H9 (cell line): Measurements from ENCODE around the gene BACH2. TPM values are rescaled to one million over a fixed set of nuclear protein-coding genes. Genes with fewer than 3 reads are reported as not detected.

Source experiments
- DNase-seq: peaks from one replicate; pipeline ENCODE4 v3.0.0-alpha.2; 2017
- H2AFZ ChIP-seq: one replicate; pipeline ENCODE4 v1.6.1; 2013; ENCODE audit warnings: mild to moderate bottlenecking, low read length, control low read depth, moderate library complexity
- H2AK5ac ChIP-seq: 2 replicates; pipeline ENCODE4 v1.6.1; 2013; ENCODE audit warnings: low read length, control low read depth, mixed read lengths; ENCODE audit not compliant: insufficient read length
- H2BK120ac ChIP-seq: one replicate; pipeline ENCODE4 v1.6.1; 2013; ENCODE audit warnings: low read depth, mild to moderate bottlenecking, low read length, control low read depth, inconsistent platforms; ENCODE audit not compliant: poor library complexity, severe bottlenecking
- H2BK12ac ChIP-seq: 2 replicates; pipeline ENCODE4 v1.6.1; 2013; ENCODE audit warnings: low read length, control low read depth, mixed read lengths, low read depth; ENCODE audit not compliant: insufficient read length
- H2BK15ac ChIP-seq: 2 replicates; pipeline ENCODE4 v1.6.1; 2013; ENCODE audit warnings: low read depth, low read length, control low read depth
- H2BK20ac ChIP-seq: one replicate; pipeline ENCODE4 v1.6.1; 2013; ENCODE audit warnings: low read depth, mild to moderate bottlenecking, low read length, control low read depth, inconsistent platforms; ENCODE audit not compliant: poor library complexity, severe bottlenecking
- H2BK5ac ChIP-seq: 2 replicates; pipeline ENCODE4 v1.6.1; 2013; ENCODE audit warnings: low read length, control low read depth, mixed read lengths; ENCODE audit not compliant: insufficient read length
- H3K14ac ChIP-seq: 2 replicates; pipeline ENCODE4 v1.6.1; 2013; ENCODE audit warnings: low read length, control low read depth; ENCODE audit not compliant: insufficient read depth
- H3K18ac ChIP-seq: 2 replicates; pipeline ENCODE4 v1.6.1; 2013; ENCODE audit warnings: low read depth, mild to moderate bottlenecking, mixed read lengths, low read length, control low read depth; ENCODE audit not compliant: insufficient read length
- H3K23ac ChIP-seq: 2 replicates; pipeline ENCODE4 v1.6.1; 2013; ENCODE audit warnings: low read length, control low read depth, mixed read lengths, low read depth; ENCODE audit not compliant: insufficient read length
- H3K23me2 ChIP-seq: 2 replicates; pipeline ENCODE4 v1.6.1; 2013; ENCODE audit warnings: low read depth, mild to moderate bottlenecking, mixed read lengths, low read length, control low read depth; ENCODE audit not compliant: insufficient read length, poor library complexity, severe bottlenecking
- H3K27ac ChIP-seq: 2 replicates; pipeline ENCODE4 v1.5.1; 2013; ENCODE audit warnings: low read length, control low read depth, mixed read lengths, low read depth; ENCODE audit not compliant: insufficient read length
- H3K27me3 ChIP-seq: 2 replicates; pipeline ENCODE4 v1.6.1; 2013; ENCODE audit warnings: low read length, control low read depth, inconsistent platforms; ENCODE audit not compliant: insufficient read depth
- H3K4ac ChIP-seq: 2 replicates; pipeline ENCODE4 v1.6.1; 2013; ENCODE audit warnings: low read depth, mild to moderate bottlenecking, control low read depth, inconsistent platforms, low read length, moderate library complexity
- H3K4me1 ChIP-seq: 2 replicates; pipeline ENCODE4 v1.6.1; 2013; ENCODE audit warnings: low read length, control low read depth, inconsistent platforms; ENCODE audit not compliant: insufficient read depth
- H3K4me2 ChIP-seq: 2 replicates; pipeline ENCODE4 v1.6.1; 2013; ENCODE audit warnings: low read length, control low read depth, mixed read lengths; ENCODE audit not compliant: insufficient read length, insufficient read depth
- H3K56ac ChIP-seq: 2 replicates; pipeline ENCODE4 v1.6.1; 2013; ENCODE audit warnings: low read depth, mild to moderate bottlenecking, mixed read lengths, low read length, control low read depth; ENCODE audit not compliant: insufficient read length
- H3K79me1 ChIP-seq: 2 replicates; pipeline ENCODE4 v1.6.1; 2013; ENCODE audit warnings: low read depth, mild to moderate bottlenecking, moderate library complexity, low read length, control low read depth, inconsistent platforms; ENCODE audit not compliant: insufficient read depth, poor library complexity, severe bottlenecking
- H3K79me2 ChIP-seq: 2 replicates; pipeline ENCODE4 v1.6.1; 2013; ENCODE audit warnings: low read length, control low read depth, inconsistent platforms; ENCODE audit not compliant: insufficient read depth
- H3K9ac ChIP-seq: 2 replicates; pipeline ENCODE4 v1.6.1; 2013; ENCODE audit warnings: low read length, control low read depth, mixed read lengths; ENCODE audit not compliant: insufficient read length; ENCODE audit errors: extremely low read depth
- H3K9me3 ChIP-seq: one replicate; pipeline ENCODE4 v1.6.1; 2013; ENCODE audit warnings: low read depth, low read length, inconsistent platforms; ENCODE audit not compliant: control insufficient read depth
- H3T11ph ChIP-seq: one replicate; pipeline ENCODE4 v1.6.1; 2013; ENCODE audit warnings: mild to moderate bottlenecking, low read length, control low read depth, inconsistent platforms
- H4K20me1 ChIP-seq: one replicate; pipeline ENCODE4 v1.6.1; 2013; ENCODE audit not compliant: control insufficient read depth, insufficient read length, insufficient read depth
- H4K5ac ChIP-seq: 2 replicates; pipeline ENCODE4 v1.6.1; 2013; ENCODE audit warnings: low read depth, mild to moderate bottlenecking, mixed read lengths, low read length, control low read depth; ENCODE audit not compliant: insufficient read length
- H4K8ac ChIP-seq: replicated peaks from 2 replicates; pipeline ENCODE4 v1.6.1; 2013; ENCODE audit warnings: low read length, control low read depth, mixed read lengths, low read depth; ENCODE audit not compliant: insufficient read length
- H4K91ac ChIP-seq: 2 replicates; pipeline ENCODE4 v1.6.1; 2013; ENCODE audit warnings: low read depth, mild to moderate bottlenecking, moderate library complexity, mixed read lengths, low read length, control low read depth; ENCODE audit not compliant: insufficient read length
- H3K27ac Mint-ChIP-seq, 3 experiments: 2 replicates in 2 of 3; 3 replicates in 1 of 3; pipeline ENCODE4 v1.8.0; 2020 to 2021; ENCODE audit warnings: mixed read lengths in 3 of 3, mild to moderate bottlenecking in 1 of 3, moderate library complexity in 1 of 3
- H3K27me3 Mint-ChIP-seq: 2 replicates; pipeline ENCODE4 v1.8.0; 2021; ENCODE audit warnings: low read depth, mild to moderate bottlenecking, moderate library complexity, mixed read lengths
- H3K36me3 Mint-ChIP-seq, 3 experiments: 2 replicates in 2 of 3; 3 replicates in 1 of 3; pipeline ENCODE4 v1.8.0; 2020 to 2021; ENCODE audit warnings: low read depth in 3 of 3, mixed read lengths in 3 of 3; ENCODE audit not compliant: insufficient read depth in 1 of 3
- H3K4me1 Mint-ChIP-seq, 2 experiments: 2 replicates each; pipeline ENCODE4 v1.8.0; 2020; ENCODE audit warnings: mixed read lengths in 2 of 2
- H3K4me3 Mint-ChIP-seq, 2 experiments: 2 replicates in 1 of 2; 3 replicates in 1 of 2; pipeline ENCODE4 v1.8.0; 2020 to 2021; ENCODE audit warnings: mild to moderate bottlenecking in 2 of 2, mixed read lengths in 2 of 2, moderate library complexity in 1 of 2
- H3K9me3 Mint-ChIP-seq, 2 experiments: 2 replicates in 1 of 2; 3 replicates in 1 of 2; pipeline ENCODE4 v1.8.0; 2020; ENCODE audit warnings: mild to moderate bottlenecking in 2 of 2, mixed read lengths in 2 of 2, moderate library complexity in 1 of 2
- WGBS: extraction: QIAGEN DNeasy Blood & Tissue Kit; methylation state at CpG from one replicate; pipeline ENCODE4 v1.1.7; 2013; ENCODE audit warnings: missing lambda C conversion rate, low lambda C conversion rate, mixed read lengths; ENCODE audit not compliant: insufficient read length; ENCODE audit errors: extremely low coverage; 5-methylcytosine and 5-hydroxymethylcytosine counted together
- total RNA-seq: library from RNA; stranded (reverse); gene quantifications from 2 replicates; pipeline ENCODE4 v1.2.1, GENCODE V29; 2021
- TF ChIP-seq, protein P1 (sequence below): fragments of 200-600 bp; sonication (generic); conservative IDR thresholded peaks from 3 replicates; pipeline ENCODE4 v1.8.0; 2021; ENCODE audit warnings: antibody characterized with exemption, mild to moderate bottlenecking

BACH2 gene
- total RNA-seq, 1 experiment from 2014 or later: 2.0 TPM

DNA sequence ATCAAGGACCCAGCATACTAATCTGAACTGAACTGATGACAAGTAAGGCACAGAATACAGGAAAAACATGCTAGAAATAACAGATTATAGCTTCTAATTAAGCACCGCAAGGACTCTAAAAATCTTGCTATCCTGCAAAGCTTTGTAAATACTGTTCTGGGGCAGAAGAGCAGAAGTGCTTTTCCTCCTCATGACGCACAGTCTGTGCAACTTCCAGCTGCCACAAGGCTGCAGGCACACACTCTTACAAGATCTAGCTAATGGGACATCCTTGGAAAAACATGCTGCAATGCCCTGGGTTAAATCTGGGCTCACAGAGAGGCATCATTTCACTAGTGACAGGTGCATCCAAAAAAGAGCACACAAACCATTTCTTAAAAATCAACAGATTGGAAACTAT is 213.8 kb downstream of the BACH2 start:
- Histone ChIP-seq H3K9me3 (no peaks in the 10 kb centered on the region), H3K4ac (no peak overlapping the region), H3K27me3 (no peaks in the 10 kb centered on the region), H2AK5ac (no peak overlapping the region), H3K27ac (no peak overlapping the region), H4K8ac (no peak overlapping the region), H4K20me1 (no peaks in the 10 kb centered on the region), H4K91ac (no peak overlapping the region), H2BK12ac (no peak overlapping the region), H2BK15ac (no peak overlapping the region), H3K79me1 (no peaks in the 10 kb centered on the region), H3K9ac (no peak overlapping the region), H3K79me2 (no peaks in the 10 kb centered on the region), H3K14ac (no peak overlapping the region), H3K23ac (no peak overlapping the region), H3K23me2 (no peaks in the 10 kb centered on the region), H2BK120ac (no peak overlapping the region), H4K5ac (no peak overlapping the region), H3K56ac (no peak overlapping the region), H2BK5ac (no peak overlapping the region), H2AFZ (no peak overlapping the region), H3K4me1 (no peaks in the 10 kb centered on the region), H2BK20ac (no peak overlapping the region), H3K4me2 (no peak overlapping the region), H3K18ac (no peak overlapping the region), H3T11ph (no peak overlapping the region)
- WGBS: no CpG with 5 or more reads among the region's 2 CpGs
- Mint-ChIP-seq H3K27me3 (no peaks in the 10 kb centered on the region), H3K4me3 (no peak overlapping the region), H3K27ac (no peak overlapping the region), H3K36me3 (no peaks in the 10 kb centered on the region), H3K9me3 (no peaks in the 10 kb centered on the region), H3K4me1 (peaks cover 0 to 6% of the 10 kb centered on the region in 2 experiments; a peak in 1 of 4 replicates)
- DNase-seq: no peak
- TF ChIP-seq, protein P1, sequence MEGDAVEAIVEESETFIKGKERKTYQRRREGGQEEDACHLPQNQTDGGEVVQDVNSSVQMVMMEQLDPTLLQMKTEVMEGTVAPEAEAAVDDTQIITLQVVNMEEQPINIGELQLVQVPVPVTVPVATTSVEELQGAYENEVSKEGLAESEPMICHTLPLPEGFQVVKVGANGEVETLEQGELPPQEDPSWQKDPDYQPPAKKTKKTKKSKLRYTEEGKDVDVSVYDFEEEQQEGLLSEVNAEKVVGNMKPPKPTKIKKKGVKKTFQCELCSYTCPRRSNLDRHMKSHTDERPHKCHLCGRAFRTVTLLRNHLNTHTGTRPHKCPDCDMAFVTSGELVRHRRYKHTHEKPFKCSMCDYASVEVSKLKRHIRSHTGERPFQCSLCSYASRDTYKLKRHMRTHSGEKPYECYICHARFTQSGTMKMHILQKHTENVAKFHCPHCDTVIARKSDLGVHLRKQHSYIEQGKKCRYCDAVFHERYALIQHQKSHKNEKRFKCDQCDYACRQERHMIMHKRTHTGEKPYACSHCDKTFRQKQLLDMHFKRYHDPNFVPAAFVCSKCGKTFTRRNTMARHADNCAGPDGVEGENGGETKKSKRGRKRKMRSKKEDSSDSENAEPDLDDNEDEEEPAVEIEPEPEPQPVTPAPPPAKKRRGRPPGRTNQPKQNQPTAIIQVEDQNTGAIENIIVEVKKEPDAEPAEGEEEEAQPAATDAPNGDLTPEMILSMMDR: no peak
